Right ventricle myocardium inferior (tissue), 1 donor: ENCODE measurements around the gene LAMA2. TPM values are rescaled to one million over a fixed set of nuclear protein-coding genes. Genes with fewer than 3 reads are reported as not detected.

Experiments used
- ATAC-seq: fragments of 200-7000 bp; cut with Tn5 transposase; one replicate; pipeline ENCODE4 v1.9.1; 2020; ENCODE audit warnings: mild to moderate bottlenecking, moderate library complexity
- DNase-seq: peaks from one replicate; pipeline ENCODE4 v3.0.0; 2021; ENCODE audit errors: missing footprints
- intact Hi-C: fragments of 100-400 bp; cut with DNase I; formaldehyde crosslinking; loops from one replicate; pipeline ENCODE4 v1.11.0; 2022
- total RNA-seq: library from RNA; stranded (reverse); fragmentation: NEBNext Ultra II Directional; extraction: Animal tissue kit (Norgen Biotek cat#: 25700); gene quantifications from one replicate; pipeline ENCODE4 v1.2.1, GENCODE V29; 2021
- donor health status: DM: no; HTN: yes; CAD: no; lungs with severe emphysema.

LAMA2 gene
- total RNA-seq, 1 donor from 2014 or later = 119 TPM

DNA sequence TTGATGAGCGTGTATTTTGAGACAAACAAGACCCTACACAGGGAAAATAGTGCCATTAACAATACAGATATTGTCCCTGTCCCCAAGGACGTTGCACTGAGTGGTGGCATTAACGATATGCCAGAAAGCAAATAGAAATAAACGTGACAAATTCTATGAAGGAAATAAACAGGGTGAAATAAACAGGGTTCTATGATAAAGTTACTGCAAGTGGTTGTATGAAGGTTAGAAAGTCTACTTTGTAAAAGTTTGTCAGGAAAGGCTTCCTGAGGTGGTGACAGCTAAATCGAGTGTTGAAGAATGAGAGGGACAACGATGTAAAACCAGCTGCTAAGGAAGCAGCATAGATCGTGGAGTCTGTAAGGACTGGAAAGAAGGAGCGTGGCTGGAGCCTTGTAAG is 380.2 kb downstream of the LAMA2 start:
- no peak for DNase-seq
- intact Hi-C loops = no loop called here
- ATAC-seq = peak; percentile 45

DNA sequence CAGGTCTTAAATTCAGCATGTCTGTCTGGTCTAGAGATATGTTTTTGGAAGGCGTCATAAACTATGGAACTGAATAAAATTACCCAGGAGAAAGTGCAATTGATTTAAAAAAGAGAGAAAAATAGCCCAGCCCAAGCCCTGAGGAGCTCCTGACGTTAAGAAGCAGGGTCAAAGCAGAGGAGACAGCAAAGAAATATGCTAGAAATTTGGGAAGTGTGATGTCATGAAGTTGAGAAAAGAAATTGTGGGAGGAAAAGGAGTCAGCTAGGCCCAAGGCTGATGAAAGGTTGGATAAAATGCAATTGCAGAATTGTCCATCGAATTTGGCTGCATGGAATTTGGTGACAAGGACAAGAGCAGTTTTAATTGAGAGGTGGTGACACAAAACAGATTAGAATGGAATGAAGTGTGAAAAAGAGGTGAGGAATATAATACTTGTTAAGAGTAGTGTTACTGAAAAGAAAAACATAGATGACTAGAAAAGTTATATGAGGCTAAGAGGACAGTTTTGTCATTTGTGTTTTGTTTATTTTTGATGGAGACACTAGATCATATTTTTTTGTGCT is 381.6 kb downstream of the LAMA2 start:
- intact Hi-C loops = no loop called here
- ATAC-seq = peak; percentile 66
- DNase-seq = no peak

DNA sequence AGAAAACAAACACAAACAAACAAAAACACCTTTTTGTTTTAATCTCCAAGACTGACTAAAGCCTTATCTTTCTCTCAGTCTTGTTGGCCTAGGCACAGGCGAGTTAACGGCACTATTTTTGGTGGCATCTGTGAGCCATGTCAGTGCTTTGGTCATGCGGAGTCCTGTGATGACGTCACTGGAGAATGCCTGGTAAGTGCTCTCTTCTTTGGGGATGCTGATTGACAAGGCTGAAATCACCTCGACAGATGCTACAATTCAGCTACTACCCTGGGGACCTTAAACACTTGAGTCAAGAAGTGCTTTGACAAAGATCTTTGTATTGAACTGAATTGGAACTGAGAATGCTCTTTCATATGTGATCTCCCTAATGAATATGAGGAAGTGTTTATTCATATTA is 384.1 kb downstream of the LAMA2 start:
- intact Hi-C loops = no loop called here
- DNase-seq (no peak), ATAC-seq (no peak)

DNA sequence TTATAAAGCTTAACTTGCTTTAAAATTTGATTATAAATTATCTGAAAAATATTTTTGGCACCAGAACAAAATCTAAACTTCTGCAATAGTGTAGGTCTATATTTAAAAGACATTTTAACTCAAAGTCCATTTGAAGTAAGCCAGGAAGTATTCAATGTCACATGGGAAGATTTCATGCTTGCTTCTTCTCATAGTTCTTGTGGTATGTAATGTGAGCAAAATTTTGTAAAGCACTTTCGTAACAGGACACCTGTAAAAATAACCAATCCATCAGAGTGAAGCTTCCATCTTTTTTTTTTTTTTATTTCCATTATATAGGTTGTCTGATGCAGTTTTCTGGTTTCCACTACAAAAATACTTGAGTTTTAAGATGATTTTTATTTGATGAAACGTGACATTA is 386.1 kb downstream of the LAMA2 start:
- no peak for DNase-seq
- intact Hi-C loops = no loop called here
- ATAC-seq = no peak

DNA sequence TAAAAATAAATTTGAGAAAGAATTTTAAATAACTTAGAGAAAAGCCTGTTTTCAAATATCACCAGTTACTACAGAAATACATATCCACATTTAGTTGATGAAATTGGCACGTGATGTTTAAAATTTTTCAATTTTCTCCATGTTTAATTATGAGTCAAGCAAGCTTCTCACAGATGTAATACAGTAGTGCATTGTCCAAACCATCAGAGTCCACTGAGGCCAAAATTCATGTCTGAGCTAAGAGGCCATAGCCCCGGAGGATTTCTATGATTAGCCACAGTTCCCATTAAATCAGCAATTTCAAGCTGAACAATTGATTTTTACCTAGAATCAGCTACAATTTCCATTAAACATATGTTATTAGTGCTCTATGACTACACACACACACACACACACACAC is 387.0 kb downstream of the LAMA2 start:
- DNase-seq (no peak), ATAC-seq (no peak)
- intact Hi-C loops = no loop called here

DNA sequence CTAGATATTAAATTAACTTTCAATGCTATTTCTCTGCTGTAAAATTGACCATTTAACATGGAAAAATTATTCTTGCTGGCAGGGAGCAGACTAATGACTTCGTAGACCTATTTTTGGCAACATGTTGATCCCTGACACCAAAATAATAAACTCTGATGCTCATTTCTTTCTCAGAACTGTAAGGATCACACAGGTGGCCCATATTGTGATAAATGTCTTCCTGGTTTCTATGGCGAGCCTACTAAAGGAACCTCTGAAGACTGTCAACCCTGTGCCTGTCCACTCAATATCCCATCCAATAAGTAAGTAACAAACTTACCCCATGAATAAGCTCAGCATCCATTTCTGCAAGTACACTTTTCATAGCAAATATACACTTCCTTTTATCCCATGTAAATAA is 387.5 kb downstream of the LAMA2 start:
- ATAC-seq (no peak), DNase-seq (no peak)
- intact Hi-C loops = no loop called here

DNA sequence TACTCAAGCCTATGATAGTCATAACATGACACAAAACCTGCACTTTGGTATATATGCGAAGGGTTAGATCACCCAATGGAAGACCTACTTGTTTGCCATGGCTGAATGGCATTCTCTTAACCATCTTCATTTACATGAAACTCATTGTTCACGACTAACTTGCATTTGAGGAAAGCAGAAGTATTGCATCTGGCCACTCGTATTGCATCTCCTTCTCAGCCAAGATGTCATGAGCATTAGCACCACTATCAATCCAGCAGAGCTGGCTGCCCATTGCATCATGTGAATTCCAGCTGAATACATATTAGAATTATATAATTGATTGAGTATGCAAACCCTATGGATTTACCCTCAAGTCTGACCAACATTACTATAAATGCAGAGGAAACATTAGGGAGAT is 390.2 kb downstream of the LAMA2 start:
- DNase-seq = no peak
- no peak for ATAC-seq
- intact Hi-C loops = no loop called here

DNA sequence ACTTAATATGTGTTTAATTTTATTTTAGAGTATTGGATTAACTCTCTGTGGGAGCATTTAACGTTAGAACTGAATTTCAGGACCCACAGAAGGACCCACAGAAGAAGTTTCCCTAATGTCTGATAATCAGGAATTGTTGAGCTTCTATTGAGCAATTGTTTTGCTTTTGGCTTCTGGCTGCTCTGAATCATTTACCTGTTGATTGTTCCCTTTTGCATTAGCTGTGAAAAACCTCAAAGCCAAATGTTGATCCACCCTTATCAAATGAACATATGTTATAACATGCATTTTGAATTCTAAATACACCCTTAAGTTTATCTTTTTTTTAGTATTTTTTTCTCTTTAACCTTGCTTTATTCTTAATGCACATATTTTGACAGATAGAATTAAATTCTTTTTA is 393.5 kb downstream of the LAMA2 start:
- no peak for DNase-seq
- intact Hi-C loops = no loop called here
- no peak for ATAC-seq

DNA sequence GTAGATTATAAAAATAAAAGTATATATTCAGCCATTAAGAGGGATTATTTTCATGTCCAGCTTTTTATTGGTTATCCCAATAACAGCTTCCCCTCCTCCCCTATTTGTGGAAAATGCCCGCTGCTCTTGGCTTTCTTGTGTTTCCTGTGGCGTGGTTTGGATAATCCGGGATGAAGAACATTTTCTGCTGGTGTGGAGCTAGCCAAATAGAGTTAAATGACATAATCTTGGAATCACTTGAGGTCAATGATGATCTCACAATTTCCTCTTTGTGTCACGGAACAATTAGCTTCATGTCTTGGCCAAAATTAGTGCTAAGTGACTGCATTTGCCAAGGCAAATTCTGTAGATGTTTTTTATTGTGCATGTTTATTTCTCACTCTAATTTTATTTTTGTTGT is 394.0 kb downstream of the LAMA2 start:
- DNase-seq (no peak), ATAC-seq (peak; percentile 42)
- intact Hi-C loops = no loop called here

DNA sequence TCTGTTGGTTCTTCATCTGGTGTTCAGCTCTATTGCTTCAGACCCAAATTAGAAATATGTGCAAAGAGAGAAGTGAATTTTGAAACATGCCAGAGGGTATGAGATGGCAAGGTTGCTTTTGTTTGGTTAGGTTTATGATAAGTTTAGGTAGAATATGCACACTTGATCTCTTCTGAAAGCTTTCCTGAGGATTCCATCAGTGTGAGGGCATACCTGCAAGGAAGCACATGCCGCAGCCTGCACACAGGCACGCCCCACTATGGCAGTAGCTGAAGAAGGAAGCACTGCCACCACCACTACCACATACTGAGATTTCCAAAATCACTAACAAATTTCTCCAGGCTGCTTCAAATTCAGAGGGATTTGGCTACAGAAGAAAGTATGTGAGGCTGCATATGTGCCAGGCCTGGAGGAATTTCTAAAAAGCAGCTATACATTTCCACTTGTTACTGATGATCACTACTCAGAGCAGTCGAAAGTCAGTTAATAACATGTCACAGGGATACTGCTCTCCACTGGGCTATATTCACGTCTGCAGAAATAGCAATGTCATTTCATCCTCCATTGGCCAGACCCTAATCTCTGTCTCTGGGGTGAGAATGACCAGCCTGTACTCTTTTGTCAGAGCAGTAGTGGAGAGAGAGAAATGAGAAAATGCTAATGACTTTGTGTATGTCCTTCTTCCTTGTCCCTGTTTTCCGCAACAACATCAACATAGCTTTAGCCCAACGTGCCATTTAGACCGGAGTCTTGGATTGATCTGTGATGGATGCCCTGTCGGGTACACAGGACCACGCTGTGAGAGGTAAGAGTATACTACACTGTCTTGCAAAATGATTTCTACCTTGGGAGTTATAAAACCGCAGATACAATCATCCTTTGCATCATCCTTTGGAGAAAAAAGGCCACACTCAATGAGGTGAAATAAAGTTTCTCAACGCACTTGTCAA is 396.7 kb downstream of the LAMA2 start:
- intact Hi-C loops = no loop called here
- DNase-seq = no peak
- ATAC-seq = peak; percentile 48

DNA sequence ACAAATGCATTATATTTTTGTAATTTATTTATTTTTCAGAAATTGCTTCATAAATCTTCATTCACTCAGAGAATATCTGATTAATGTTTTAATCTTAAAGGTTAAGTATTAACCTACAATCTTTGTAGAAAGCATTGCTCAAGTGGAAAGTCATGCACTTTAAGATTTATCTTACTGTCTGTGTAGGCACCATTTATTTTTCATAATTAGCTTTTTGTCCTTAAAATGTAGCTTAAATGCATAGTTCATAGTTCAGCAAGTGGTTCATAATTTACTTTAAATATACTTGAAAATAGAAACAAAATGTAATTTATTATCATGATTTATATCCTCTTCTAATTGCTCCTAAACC is 397.3 kb downstream of the LAMA2 start:
- intact Hi-C loops = no loop called here
- no peak for ATAC-seq
- DNase-seq = no peak

DNA sequence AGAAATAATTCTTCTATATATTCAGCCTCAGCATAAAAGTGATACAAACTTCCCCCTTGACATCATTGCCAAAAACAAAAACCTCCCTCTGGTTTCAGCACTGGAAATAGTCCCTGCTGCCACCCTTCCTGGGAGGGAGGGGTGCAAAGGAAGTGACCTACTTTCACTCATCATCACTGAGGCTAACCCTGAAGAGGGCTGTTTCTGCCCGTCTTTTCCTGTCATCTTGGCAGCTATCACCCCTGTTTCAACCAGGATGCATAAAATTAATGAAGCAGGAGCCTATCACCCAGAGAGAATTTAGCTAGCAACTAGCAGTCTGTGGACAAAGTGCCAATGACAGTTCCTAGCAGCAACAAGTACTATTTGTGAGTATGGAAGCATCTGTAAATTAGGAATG is 397.8 kb downstream of the LAMA2 start:
- DNase-seq (no peak), ATAC-seq (peak; percentile 53)
- intact Hi-C loops = no loop called here

DNA sequence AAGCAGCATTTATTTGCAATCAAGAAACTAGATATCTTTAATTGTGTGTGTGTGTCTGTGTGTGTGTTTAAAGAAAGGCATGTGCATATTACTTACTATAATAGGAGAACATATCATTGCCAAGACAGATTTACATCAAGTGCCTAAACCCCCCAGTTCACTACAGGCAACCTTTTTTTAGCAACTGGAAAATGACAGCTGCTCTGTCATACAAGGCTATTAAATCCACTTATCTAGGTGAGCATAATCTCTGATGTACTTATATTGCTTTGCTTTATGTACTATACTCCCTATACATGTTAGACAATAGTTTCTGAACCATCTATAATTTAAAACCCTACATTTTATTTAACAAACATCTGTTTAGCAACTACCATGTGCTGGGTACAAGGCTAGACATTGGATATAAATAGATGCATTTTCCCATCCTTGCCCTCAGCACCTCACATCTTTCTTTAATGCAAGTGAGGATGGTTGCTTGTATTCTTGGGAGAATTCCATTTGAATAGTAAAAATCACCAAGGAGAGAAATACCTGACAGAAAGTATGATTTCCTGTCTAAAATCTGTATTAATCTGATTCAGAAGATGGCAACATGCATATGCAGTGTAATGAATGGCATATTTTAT is 398.3 kb downstream of the LAMA2 start:
- DNase-seq (no peak), ATAC-seq (no peak)
- intact Hi-C loops = no loop called here

DNA sequence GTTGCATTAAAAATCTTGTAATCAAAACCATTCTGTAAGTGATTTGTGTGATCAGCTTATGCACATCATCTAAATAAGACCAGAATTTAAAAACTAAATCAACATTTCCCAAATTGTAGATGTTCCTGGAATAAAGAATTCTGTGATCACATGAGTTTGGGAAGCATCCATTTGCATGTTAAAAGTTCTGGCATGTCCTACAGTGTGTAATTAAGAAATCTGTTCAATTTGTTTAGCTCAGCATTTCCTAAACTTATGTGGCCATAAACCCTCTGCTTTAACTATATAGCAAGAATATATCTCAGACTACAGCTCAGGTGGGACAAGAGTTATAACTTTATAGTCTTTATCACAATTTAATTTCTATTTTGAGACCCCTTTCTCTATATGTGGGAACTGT is 399.1 kb downstream of the LAMA2 start:
- DNase-seq (no peak), ATAC-seq (no peak)
- intact Hi-C loops = no loop called here

DNA sequence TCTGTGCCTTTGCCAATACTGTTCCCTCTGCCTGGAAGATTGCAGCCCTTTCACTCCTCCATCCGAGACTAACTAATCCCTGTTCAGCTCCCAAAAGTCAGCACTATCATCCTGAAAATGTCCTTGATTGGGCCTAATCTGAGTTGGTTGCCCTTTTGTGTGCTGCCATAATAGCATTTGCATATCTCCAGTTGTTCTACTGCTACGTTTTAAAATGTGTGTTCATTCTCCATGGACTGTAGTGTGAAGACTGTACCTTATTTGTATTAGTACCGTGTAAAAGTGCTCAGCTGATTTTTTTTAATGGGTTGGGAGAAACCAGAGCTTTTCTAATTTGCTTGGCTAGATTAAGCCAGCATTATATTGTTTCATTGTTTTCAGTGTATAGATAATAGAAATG is 401.3 kb downstream of the LAMA2 start:
- no peak for ATAC-seq
- intact Hi-C loops = no loop called here

DNA sequence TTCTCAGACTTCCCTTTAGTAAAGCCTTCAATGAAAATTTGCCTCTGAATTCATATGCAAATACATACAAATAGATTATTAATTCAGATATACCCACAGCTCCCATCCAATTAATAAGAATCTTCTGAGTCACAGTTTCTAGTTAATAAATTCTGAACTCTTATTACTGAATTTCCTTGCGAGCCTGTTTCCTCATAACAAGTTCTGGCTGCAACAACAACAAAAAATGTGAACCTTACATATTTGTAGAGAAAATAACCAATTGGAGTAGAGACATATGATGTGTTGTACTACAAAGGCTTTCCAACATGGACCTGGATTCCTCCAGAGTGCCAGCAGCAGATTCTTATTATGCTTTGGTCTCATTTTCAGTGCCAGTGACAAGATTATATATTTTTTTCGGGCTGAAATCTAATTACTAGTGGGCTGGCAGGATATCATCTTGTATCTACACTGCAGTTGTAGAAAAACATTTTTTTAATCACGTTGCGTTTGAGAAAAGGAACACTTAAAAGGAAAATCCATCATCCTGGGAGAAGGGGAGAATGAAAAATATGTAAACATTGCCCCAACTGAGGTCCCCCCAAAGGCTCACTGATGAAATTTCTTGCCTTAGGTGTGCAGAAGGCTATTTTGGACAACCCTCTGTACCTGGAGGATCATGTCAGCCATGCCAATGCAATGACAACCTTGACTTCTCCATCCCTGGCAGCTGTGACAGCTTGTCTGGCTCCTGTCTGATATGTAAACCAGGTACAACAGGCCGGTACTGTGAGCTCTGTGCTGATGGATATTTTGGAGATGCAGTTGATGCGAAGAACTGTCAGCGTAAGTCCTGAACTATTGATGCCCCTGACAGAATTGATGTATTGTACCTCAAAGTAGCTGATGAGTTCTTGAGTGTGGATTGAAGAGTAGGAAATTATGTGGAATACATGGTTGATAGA is 404.6 kb downstream of the LAMA2 start:
- intact Hi-C loops = no loop called here
- ATAC-seq (no peak), DNase-seq (no peak)

More for the DNA sequence above, 401.3 kb downstream of the LAMA2 start:
- DNase-seq = no peak

DNA sequence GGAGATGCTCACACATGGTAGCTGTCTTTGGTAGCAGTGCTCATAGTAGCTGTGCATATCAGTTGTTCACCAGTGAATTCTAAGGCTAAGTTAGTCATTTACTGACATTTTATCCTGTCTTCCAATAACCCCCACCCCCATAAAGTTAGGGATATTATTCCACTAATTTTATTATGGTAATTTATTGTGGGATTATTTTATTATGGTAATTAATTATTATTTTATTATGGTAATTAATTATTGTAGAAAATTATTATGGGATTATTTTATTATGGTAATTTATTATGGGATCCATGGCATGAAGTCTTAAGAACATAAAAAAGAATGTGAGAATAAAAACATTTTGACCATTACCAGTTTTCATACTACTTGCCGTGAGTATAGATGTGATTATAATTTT is 406.5 kb downstream of the LAMA2 start:
- DNase-seq = no peak
- no peak for ATAC-seq
- intact Hi-C loops = no loop called here

DNA sequence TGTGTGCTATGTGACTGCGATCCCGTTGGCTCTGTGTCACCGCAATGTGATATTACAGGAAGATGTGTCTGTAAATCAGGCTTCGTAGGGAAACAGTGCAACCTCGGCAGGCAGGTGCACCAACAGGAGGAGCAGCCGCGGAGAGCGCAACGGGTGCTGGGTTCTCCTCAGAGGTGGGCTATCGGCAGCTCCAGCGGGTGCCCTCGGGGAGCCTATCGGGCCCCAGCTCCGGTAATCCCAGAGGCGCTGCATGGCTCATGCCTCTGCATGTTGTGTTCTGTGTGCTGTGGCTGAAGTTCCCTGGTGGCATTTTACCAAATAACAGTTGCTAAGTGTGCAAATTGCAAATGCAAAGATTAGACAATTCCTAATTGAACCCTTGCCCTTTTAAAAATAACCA is 409.9 kb downstream of the LAMA2 start:
- intact Hi-C loops = no loop called here
- ATAC-seq (no peak), DNase-seq (no peak)

DNA sequence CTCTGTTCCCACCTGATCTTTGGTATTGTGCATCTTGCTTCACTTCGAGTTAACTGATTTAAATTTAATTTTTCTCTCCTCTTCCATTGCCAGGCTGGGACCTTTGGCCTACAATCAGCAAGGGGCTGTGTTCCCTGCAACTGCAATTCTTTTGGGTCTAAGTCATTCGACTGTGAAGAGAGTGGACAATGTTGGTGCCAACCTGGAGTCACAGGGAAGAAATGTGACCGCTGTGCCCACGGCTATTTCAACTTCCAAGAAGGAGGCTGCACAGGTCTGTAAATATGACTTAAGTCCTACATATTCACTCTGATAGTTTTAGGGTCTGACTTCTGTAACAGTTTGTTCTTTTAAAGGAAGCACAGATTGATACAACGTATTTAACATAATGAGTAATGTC is 414.7 kb downstream of the LAMA2 start:
- DNase-seq = no peak
- intact Hi-C loops = no loop called here
- ATAC-seq = no peak
